ENCODE data around the gene DNAJB8.

- TF ChIP-seq RAD21 (IDR thresholded peaks at IDR 0.05; ENCODE audit: low read depth), result no peak
- no peak for TF ChIP-seq FOXM1 (IDR thresholded peaks at IDR 0.05; ENCODE audit: borderline replicate concordance, low read depth)
- TF ChIP-seq MAX (IDR thresholded peaks at IDR 0.05), result no peak
- TF ChIP-seq YY1 (IDR thresholded peaks at IDR 0.05; ENCODE audit: low read depth), result no peak
- no peak for TF ChIP-seq EP300 (IDR thresholded peaks at IDR 0.05; ENCODE audit: borderline replicate concordance)
- TF ChIP-seq TAF1 (IDR thresholded peaks at IDR 0.05; ENCODE audit: low read depth), result no peak
- no peak for TF ChIP-seq NFIC (IDR thresholded peaks at IDR 0.05)
Measured at GRCh38 chr3:128415773-128416577, 50.7 kb downstream of the DNAJB8 start.

Data from Ishikawa (cell line).